HG03103 (cell line): ENCODE results near the gene SV2B.

Experiments used
- ATAC-seq: cut with Tn5 transposase; IDR thresholded peaks from one replicate; pipeline ENCODE4 v1.9.1; 2021; ENCODE audit warnings: low read depth; ENCODE audit not compliant: unreplicated experiment

Gene SV2B

GRCh38 chr15:91102546-91103330 is 2.7 kb downstream of the SV2B start:
- no peak for ATAC-seq

GRCh38 chr15:91104111-91104510 is 4.1 kb downstream of the SV2B start:
- ATAC-seq, result no peak

DNA sequence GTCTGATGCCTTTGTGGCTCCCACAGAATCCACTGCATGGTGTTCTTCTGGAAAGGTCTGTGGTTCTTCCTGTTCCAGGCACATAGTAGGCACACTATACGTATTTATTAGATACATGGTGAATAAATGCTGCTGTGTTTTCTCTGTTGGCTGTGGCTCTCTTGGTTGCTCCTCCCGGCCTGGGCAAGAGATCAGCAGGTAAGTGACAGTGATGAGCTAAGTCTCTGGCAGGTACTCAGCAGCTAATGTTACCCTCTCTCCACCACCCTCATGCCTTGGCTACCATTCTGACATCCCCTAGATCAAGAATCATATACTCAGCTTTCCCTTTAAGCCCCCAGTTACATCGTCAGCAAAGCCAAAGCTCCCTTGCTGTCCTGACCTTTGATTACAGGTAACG is 8.4 kb downstream of the SV2B start:
- no peak for ATAC-seq

GRCh38 chr15:91109885-91110284 is 9.8 kb downstream of the SV2B start:
- ATAC-seq, result no peak

- no peak for ATAC-seq
Measured at GRCh38 chr15:91110407-91110806, 10.3 kb downstream of the SV2B start.

DNA sequence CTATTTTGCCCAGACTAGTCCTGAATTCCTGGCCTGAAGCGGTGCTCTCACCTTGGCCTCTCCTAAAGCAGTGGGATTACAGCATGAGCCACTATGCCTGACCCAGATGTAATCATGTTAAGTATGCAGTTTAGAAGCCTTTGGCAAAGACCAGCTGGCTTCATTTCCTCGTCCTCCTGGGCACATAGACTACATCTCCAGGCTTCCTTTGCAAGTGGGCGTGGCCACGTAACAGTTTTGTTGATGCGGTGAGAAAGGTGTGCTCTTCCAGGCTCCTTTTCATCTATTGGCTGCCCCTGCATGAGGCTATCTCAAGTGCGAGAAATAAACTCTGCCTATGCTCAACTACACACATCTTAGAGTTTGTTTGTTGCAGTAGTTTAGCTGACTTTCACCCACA is 13.0 kb downstream of the SV2B start:
- no peak for ATAC-seq

DNA sequence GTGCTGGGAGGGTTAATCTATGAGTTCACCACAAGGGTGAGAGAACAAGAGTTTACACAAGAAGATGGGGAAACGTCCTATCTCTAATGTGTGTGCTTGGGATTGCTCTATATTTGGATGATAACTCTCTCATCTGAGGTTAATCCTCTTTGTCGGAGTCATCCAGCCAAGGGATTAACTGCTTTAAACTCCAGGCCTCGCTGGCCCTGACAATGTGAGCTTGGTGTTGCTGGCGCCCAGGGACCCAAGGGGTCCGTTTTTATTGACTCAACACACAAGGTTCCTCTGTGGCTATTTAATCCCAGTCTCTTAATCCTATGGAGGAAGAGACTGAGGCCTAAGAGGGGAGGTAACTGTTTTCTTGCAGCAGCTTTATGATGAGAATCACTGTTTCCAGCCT is 14.2 kb downstream of the SV2B start:
- ATAC-seq, result no peak

DNA sequence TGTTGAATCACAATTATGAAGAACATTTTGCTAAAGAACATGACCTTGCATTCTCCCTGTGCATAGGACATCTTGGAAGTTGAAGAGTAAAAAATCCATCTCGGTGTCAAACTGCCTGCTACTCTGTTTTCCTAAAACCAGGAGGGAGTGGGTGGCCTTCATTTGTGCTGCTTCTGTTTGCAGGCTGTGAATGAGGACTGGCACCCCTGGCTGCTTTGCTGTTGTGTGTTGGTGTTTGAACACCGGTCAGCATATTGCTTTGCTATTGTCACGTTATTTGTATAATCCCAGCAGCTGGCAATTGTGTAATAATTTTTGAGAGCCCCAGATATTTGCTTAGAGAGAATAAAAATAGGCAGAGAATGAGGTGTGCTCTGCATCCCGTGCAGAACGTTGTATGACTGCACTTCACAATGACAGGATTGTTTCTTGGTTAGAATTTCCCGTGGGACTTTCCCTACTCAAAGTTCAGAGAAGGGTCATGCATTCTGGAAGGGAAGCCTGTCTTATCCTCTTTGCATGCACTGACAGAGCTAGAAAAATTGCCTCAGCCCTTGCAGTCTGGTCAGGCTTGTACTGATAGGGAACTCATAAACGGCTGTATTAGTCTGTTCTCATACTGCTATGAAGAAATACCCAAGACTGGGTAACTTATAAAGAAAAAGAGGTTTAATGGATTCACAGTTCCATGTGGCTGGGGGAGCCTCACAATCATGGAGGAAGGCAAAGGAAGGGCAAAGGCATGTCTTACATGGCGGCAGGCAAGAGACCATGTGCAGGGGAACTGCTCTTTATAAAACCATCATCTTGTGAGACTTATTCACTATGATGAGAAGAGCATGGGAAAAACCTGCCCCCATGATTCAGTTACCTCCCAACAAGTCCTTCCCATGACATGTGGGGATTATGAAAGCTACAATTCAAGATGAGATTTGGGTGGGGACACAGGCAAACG is 16.3 kb downstream of the SV2B start:
- ATAC-seq, result peak; percentile 91

DNA sequence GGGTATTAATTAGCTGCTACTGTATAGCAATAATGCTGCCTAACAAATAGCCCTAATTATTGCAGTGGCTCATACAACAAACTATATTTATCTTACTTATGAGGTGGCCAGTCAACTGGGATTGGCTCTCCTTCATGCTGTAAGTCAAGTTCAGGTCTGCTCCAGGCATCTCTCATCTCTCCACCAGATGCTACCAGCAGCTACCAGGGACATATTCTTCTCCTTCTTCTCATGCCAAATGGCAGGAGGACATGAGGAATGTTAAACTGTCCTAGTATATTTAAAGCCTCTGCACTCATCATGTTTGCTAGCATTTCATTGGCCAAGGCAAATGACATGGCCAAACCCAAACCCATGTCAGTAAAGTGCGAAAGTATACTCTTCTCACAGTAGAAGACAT is 17.3 kb downstream of the SV2B start:
- no peak for ATAC-seq

DNA sequence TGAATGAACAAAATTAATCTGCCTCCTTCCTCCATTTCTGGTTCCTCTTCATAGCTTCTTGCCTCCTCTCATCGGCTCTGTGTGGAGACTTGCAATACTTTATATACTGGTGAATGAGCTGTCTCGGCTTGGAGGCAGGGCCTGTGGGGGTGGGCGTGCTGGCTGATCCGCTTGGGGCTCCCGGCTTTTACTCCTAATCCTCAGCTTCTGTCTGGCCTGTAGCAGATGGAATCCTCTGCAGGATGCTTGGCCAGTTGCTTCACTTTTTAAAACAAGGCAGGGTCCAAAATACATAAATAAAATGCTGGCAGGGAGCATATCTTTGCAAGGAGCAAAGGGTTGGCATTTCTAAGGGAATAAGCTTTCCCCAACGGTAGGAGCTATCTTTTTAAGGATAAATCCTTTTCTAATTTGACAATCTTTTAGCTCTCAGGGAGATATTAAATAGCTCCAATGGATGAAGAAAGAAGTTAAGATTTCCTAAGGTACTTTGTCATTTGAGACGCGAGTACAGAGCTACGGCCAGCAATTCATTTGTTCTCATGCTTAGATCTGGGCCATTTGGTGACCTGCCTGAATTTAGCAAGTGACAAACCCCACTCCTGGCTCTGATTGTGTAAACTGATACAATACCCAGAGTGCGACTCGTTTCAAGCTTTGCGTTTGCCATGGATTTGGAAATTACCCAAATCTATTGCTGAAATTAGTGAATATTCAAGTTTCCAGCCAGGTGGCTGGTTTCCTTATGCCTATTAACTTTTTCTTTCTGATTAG is 18.9 kb downstream of the SV2B start:
- no peak for ATAC-seq

- no peak for ATAC-seq
Measured at GRCh38 chr15:91122296-91122695, 22.2 kb downstream of the SV2B start.

DNA sequence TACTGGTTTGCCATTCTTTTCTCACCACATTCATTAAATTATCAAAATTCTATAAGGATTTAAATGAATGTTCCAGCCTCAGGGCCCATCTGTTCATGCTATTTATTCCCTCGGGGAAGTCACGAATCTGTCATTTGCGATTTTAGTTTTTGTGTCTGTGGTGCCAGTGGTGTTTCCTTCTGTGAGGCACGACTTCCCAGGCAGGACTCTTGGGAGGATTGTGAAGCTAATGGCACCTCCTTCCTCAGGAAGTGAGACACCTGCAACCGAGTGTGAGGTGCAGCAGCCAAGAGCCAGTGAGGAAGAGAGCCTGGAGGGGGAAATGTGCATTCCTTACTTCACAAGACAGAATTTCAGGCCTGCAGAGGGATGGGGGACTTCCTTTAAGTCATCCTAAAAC is 24.1 kb downstream of the SV2B start:
- no peak for ATAC-seq

DNA sequence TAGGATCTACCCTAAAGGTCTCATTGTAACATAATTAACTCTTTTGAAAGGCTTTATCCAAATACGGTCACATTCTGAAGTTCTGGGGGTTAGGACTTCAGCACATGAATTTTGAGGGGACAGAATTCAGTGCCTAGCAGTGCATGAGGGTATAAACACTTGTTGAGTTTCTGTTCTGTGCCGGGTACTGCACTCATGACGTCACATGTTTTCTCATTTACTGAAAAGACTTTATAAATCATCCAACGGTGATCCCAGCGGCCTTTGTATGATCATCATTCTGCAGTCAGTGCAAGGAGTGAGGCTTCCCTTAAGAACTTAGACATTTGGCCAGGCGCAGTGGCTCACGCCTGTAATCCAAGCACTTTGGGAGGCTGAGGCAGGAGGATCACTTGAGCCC is 25.1 kb downstream of the SV2B start:
- no peak for ATAC-seq

- no peak for ATAC-seq
Measured at GRCh38 chr15:91126080-91126479, 26.0 kb downstream of the SV2B start.

GRCh38 chr15:91127236-91127955 is 27.3 kb downstream of the SV2B start:
- no peak for ATAC-seq

DNA sequence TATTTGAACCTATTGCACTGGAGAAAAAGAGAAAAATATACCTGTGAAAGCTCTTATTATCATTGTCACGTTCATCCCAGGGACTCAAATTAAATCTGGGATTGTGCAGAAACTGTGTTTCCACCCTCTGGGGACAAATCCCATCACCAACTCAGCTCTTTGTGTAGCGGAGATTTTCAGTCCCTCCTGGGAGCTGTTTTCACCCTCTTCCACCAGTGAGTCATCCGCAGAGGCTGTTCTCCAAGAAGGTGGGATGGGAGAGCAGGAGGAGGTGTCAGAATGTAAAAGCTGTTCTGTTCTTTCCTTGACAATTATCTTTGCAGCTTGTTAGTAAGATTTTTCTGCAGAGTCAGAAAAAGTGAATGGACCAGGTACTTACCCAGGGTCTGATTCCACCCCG is 28.0 kb downstream of the SV2B start:
- ATAC-seq, result no peak

DNA sequence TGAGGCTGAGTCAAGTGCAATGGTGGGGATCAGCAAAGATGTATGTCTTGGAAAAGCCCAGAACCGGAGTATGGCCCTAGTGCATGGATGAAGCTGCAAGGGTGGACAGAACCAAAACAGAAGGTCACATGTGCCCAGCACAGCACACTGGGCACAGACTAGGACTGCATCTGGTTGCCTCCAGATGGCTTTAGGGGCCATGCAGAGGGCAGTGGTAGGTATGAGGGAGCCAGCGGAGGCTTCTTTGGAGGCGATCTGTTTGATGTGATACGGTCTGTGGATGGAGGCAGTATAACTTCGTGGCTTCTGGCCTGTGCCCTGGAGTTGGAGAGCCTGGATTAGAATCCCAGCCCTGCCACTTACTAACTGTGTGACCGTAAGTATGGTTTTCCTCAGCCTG is 29.4 kb downstream of the SV2B start:
- no peak for ATAC-seq

GRCh38 chr15:91132079-91132478 is 32.0 kb downstream of the SV2B start:
- no peak for ATAC-seq

DNA sequence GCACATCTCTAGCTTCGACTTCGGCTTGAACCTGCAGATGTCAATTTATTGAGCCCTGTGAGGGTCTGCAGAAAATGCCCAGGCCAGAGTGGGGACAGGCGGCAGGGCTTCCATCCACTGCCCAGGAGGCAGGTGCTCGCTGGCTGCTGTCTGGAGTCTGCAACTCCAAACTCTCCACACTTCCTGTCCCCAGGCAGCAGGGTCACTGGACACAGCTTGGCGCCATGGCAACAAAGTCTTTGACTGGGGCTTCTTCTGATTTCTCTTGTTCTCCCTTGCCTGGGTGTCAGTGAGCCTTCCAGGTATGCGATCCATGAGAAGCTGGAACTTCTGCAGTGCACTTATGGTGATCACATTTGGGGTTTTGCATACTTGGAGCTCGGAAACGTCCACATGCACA is 33.5 kb downstream of the SV2B start:
- ATAC-seq, result no peak
